ENCODE results near the gene RABEP2.
"Not testable (repeated sequence)": the region's sequence is repeated elsewhere in the genome, so short reads cannot be mapped to it uniquely, and the experiment has no call there.

Gene RABEP2

GRCh38 chr16:28951410-28951943, 26.4 kb upstream of the RABEP2 start:
- no peaks in the 10 kb centered on the region for H3K9me3 ChIP-seq (ENCODE audit: control insufficient read depth in 2 of 2, low read length in 2 of 2)
- no peaks in the 10 kb centered on the region for H3K27me3 ChIP-seq (ENCODE audit: control insufficient read depth in 2 of 2, insufficient read depth in 2 of 2, low read length in 2 of 2)
- peak overlapping the region; percentile 74 to 80 for H3K4me3 ChIP-seq (ENCODE audit: low read length in 2 of 2)
- peak overlapping the region; percentile 79 to 87 for H3K9ac ChIP-seq (ENCODE audit: low read depth in 1 of 2, low read length in 2 of 2)
- H3K27ac ChIP-seq (ENCODE audit: low read depth in 2 of 2, low read length in 2 of 2): peak overlapping the region; percentile 87
- H3K4me1 ChIP-seq (ENCODE audit: control insufficient read depth in 2 of 2, insufficient read depth in 2 of 2, low read length in 2 of 2): peaks cover 9 to 13% of the 10 kb centered on the region in 2 donors
- H3K36me3 ChIP-seq (ENCODE audit: control insufficient read depth in 2 of 2, insufficient read depth in 2 of 2, low read length in 2 of 2): peaks cover 19 to 29% of the 10 kb centered on the region in 2 donors

GRCh38 chr16:28950648-28951409, 25.8 kb upstream of the RABEP2 start, which contains the start of gene NFATC2IP:
Gene NFATC2IP (plus strand): TSS chr16:28950937. CDS start chr16:28951012, 75 bp downstream.
- Histone ChIP-seq H3K4me3 (ENCODE audit: low read length in 2 of 2) (peak within 1 kb of the TSS; percentile 74 to 80), H3K36me3 (ENCODE audit: control insufficient read depth in 2 of 2, insufficient read depth in 2 of 2, low read length in 2 of 2) (peaks cover 16 to 23% of the 10 kb centered on the region in 2 donors), H3K4me1 (ENCODE audit: control insufficient read depth in 2 of 2, insufficient read depth in 2 of 2, low read length in 2 of 2) (peaks cover 10 to 14% of the 10 kb centered on the region in 2 donors), H3K27ac (ENCODE audit: low read depth in 2 of 2, low read length in 2 of 2) (peak within 1 kb of the TSS; percentile 87), H3K27me3 (ENCODE audit: control insufficient read depth in 2 of 2, insufficient read depth in 2 of 2, low read length in 2 of 2) (no peaks in the 10 kb centered on the region), H3K9me3 (ENCODE audit: control insufficient read depth in 2 of 2, low read length in 2 of 2) (no peaks in the 10 kb centered on the region), H3K9ac (ENCODE audit: low read depth in 1 of 2, low read length in 2 of 2) (peak within 1 kb of the TSS; percentile 79 to 87)

DNA sequence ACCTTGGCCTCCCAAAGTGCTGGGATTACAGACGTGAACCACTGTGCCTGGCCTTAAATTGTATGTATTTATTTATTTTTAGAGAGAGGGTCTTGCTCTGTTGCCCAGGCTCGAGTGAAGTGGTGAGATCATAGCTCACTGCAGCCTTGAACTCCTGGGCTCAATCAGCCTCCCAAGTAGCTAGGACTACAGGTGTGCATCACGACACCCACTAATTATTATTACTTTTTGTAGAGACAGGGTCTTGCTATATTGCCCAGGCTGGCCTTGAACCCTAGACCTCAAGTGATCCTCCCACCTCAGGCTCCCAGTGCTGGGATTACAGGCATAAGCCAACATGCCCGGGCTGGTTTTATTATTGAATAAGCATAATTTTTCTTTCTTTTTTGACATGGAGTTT, 21.6 kb upstream of the RABEP2 start:
- Histone ChIP-seq H3K4me3 (ENCODE audit: low read length in 2 of 2) (no peak overlapping the region), H3K27ac (ENCODE audit: low read depth in 2 of 2, low read length in 2 of 2) (no peak overlapping the region), H3K36me3 (ENCODE audit: control insufficient read depth in 2 of 2, insufficient read depth in 2 of 2, low read length in 2 of 2) (no peaks in the 10 kb centered on the region), H3K9me3 (ENCODE audit: control insufficient read depth in 2 of 2, low read length in 2 of 2) (no peaks in the 10 kb centered on the region), H3K9ac (ENCODE audit: low read depth in 1 of 2, low read length in 2 of 2) (no peak overlapping the region), H3K27me3 (ENCODE audit: control insufficient read depth in 2 of 2, insufficient read depth in 2 of 2, low read length in 2 of 2) (no peaks in the 10 kb centered on the region), H3K4me1 (ENCODE audit: control insufficient read depth in 2 of 2, insufficient read depth in 2 of 2, low read length in 2 of 2) (peaks cover 6 to 9% of the 10 kb centered on the region in 2 donors)

DNA sequence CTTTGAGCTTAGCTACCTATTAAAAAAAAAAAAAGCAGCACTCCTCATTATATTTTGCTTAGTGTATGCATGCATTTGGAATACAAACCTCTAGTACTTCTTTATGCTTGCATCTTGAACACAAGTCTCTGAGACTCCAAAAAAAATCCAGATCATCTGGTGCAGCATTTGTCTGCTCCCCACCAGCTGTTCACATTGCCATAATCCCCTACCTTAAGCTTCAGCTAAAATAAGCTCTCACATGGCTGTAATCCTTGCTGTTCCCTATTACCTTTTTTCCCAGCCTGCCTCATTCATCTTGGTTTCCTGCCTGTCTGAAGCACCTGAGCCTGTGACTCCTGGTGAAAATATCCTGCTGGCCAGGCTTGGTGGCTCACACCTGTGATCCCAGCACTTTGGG, 18.2 kb upstream of the RABEP2 start:
- Histone ChIP-seq H3K36me3 (ENCODE audit: control insufficient read depth in 2 of 2, insufficient read depth in 2 of 2, low read length in 2 of 2) (no peaks in the 10 kb centered on the region), H3K4me3 (ENCODE audit: low read length in 2 of 2) (no peak overlapping the region), H3K4me1 (ENCODE audit: control insufficient read depth in 2 of 2, insufficient read depth in 2 of 2, low read length in 2 of 2) (peaks cover 3 to 4% of the 10 kb centered on the region in 2 donors), H3K27ac (ENCODE audit: low read depth in 2 of 2, low read length in 2 of 2) (no peak overlapping the region), H3K9me3 (ENCODE audit: control insufficient read depth in 2 of 2, low read length in 2 of 2) (no peaks in the 10 kb centered on the region), H3K9ac (ENCODE audit: low read depth in 1 of 2, low read length in 2 of 2) (no peak overlapping the region), H3K27me3 (ENCODE audit: control insufficient read depth in 2 of 2, insufficient read depth in 2 of 2, low read length in 2 of 2) (no peaks in the 10 kb centered on the region)

GRCh38 chr16:28939825-28940224, 14.8 kb upstream of the RABEP2 start:
- not testable (repeated sequence) for H3K9ac ChIP-seq (ENCODE audit: low read depth in 1 of 2, low read length in 2 of 2); H3K27ac ChIP-seq (ENCODE audit: low read depth in 2 of 2, low read length in 2 of 2); H3K36me3 ChIP-seq (ENCODE audit: control insufficient read depth in 2 of 2, insufficient read depth in 2 of 2, low read length in 2 of 2); H3K9me3 ChIP-seq (ENCODE audit: control insufficient read depth in 2 of 2, low read length in 2 of 2); H3K27me3 ChIP-seq (ENCODE audit: control insufficient read depth in 2 of 2, insufficient read depth in 2 of 2, low read length in 2 of 2); H3K4me3 ChIP-seq (ENCODE audit: low read length in 2 of 2); H3K4me1 ChIP-seq (ENCODE audit: control insufficient read depth in 2 of 2, insufficient read depth in 2 of 2, low read length in 2 of 2)

DNA sequence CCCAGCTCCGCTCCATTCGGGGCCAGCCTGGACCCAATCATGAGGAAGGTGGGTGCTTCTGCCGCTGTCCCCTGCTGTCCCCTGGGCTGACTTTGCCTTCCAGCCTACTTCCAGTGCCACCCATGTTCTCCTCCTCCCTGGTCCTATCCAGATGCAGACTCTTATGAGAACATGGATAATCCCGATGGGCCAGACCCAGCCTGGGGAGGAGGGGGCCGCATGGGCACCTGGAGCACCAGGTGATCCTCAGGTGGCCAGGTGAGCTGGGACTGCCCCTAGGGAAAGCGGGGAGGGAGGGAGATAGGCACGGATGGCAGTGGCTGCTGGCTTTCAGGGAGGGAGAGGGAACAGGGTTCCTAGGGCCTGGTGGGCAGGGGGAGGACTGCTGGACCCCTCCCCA, 13.7 kb upstream of the RABEP2 start:
- Histone ChIP-seq H3K4me1 (ENCODE audit: control insufficient read depth in 2 of 2, insufficient read depth in 2 of 2, low read length in 2 of 2) (peaks cover 0 to 6% of the 10 kb centered on the region in 2 donors), H3K27ac (ENCODE audit: low read depth in 2 of 2, low read length in 2 of 2) (no peak overlapping the region), H3K9ac (ENCODE audit: low read depth in 1 of 2, low read length in 2 of 2) (no peak overlapping the region), H3K27me3 (ENCODE audit: control insufficient read depth in 2 of 2, insufficient read depth in 2 of 2, low read length in 2 of 2) (no peaks in the 10 kb centered on the region), H3K36me3 (ENCODE audit: control insufficient read depth in 2 of 2, insufficient read depth in 2 of 2, low read length in 2 of 2) (no peaks in the 10 kb centered on the region), H3K4me3 (ENCODE audit: low read length in 2 of 2) (no peak overlapping the region), H3K9me3 (ENCODE audit: control insufficient read depth in 2 of 2, low read length in 2 of 2) (no peaks in the 10 kb centered on the region)

DNA sequence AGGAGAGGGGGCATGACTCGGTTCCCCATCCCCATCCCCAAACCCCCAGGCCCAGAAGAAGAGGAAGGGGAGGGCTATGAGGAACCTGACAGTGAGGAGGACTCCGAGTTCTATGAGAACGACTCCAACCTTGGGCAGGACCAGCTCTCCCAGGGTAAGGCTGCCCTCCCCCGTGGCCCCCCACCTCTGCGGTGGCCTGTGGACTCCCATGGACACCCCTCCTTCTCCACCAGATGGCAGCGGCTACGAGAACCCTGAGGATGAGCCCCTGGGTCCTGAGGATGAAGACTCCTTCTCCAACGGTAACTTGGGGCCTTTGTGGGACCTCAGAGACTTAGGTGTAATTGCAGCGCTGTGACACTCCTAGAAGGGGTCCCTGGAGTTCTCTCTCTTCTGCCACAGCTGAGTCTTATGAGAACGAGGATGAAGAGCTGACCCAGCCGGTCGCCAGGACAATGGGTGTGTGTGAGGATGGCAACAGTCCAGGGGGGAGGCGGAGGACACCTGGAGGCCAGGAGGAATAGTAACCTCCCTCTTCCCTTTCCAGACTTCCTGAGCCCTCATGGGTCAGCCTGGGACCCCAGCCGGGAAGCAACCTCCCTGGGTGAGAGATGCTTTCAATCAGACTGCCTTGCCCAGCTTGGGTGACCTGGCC, 12.3 kb upstream of the RABEP2 start:
- no peak overlapping the region for H3K4me3 ChIP-seq (ENCODE audit: low read length in 2 of 2)
- H3K4me1 ChIP-seq (ENCODE audit: control insufficient read depth in 2 of 2, insufficient read depth in 2 of 2, low read length in 2 of 2): peaks cover 0 to 6% of the 10 kb centered on the region in 2 donors
- H3K27ac ChIP-seq (ENCODE audit: low read depth in 2 of 2, low read length in 2 of 2): no peak overlapping the region
- no peaks in the 10 kb centered on the region for H3K9me3 ChIP-seq (ENCODE audit: control insufficient read depth in 2 of 2, low read length in 2 of 2)
- no peak overlapping the region for H3K9ac ChIP-seq (ENCODE audit: low read depth in 1 of 2, low read length in 2 of 2)
- H3K27me3 ChIP-seq (ENCODE audit: control insufficient read depth in 2 of 2, insufficient read depth in 2 of 2, low read length in 2 of 2): no peaks in the 10 kb centered on the region
- H3K36me3 ChIP-seq (ENCODE audit: control insufficient read depth in 2 of 2, insufficient read depth in 2 of 2, low read length in 2 of 2): no peaks in the 10 kb centered on the region

DNA sequence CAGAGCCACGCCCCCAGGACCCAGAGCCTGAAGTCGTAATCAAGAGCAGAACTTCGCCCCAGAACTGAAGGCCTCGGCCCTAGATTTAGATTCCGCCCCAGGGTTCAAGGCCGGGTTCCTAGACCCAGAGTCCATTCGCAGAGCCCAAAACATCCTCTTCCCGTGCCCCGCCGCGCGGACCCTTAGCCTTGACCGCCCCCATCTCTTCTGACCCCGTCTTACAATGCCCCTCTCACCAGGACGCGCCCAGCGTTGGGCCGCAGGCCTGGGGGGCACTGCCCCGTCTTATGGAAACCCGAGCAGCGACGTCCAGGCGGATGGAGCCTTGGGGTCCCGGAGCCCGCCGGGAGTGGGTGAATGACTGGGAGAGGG, 11.7 kb upstream of the RABEP2 start:
- H3K9me3 ChIP-seq (ENCODE audit: control insufficient read depth in 2 of 2, low read length in 2 of 2): no peaks in the 10 kb centered on the region
- peak overlapping the region in 1 of 2 donors; percentile 65 for H3K4me3 ChIP-seq (ENCODE audit: low read length in 2 of 2)
- H3K36me3 ChIP-seq (ENCODE audit: control insufficient read depth in 2 of 2, insufficient read depth in 2 of 2, low read length in 2 of 2): no peaks in the 10 kb centered on the region
- no peaks in the 10 kb centered on the region for H3K27me3 ChIP-seq (ENCODE audit: control insufficient read depth in 2 of 2, insufficient read depth in 2 of 2, low read length in 2 of 2)
- H3K27ac ChIP-seq (ENCODE audit: low read depth in 2 of 2, low read length in 2 of 2): no peak overlapping the region
- peaks cover 0 to 6% of the 10 kb centered on the region in 2 donors for H3K4me1 ChIP-seq (ENCODE audit: control insufficient read depth in 2 of 2, insufficient read depth in 2 of 2, low read length in 2 of 2)
- no peak overlapping the region for H3K9ac ChIP-seq (ENCODE audit: low read depth in 1 of 2, low read length in 2 of 2)

- Histone ChIP-seq H3K27me3 (ENCODE audit: control insufficient read depth in 2 of 2, insufficient read depth in 2 of 2, low read length in 2 of 2) (no peaks in the 10 kb centered on the region), H3K27ac (ENCODE audit: low read depth in 2 of 2, low read length in 2 of 2) (peak overlapping the region in 1 of 2 donors; percentile 27), H3K4me3 (ENCODE audit: low read length in 2 of 2) (peak overlapping the region; percentile 65 to 71), H3K9me3 (ENCODE audit: control insufficient read depth in 2 of 2, low read length in 2 of 2) (no peaks in the 10 kb centered on the region), H3K4me1 (ENCODE audit: control insufficient read depth in 2 of 2, insufficient read depth in 2 of 2, low read length in 2 of 2) (peaks cover 0 to 6% of the 10 kb centered on the region in 2 donors), H3K36me3 (ENCODE audit: control insufficient read depth in 2 of 2, insufficient read depth in 2 of 2, low read length in 2 of 2) (no peaks in the 10 kb centered on the region), H3K9ac (ENCODE audit: low read depth in 1 of 2, low read length in 2 of 2) (peak overlapping the region; percentile 35 to 48)
Observed at GRCh38 chr16:28935924-28936783, 11.1 kb upstream of the RABEP2 start.

Measured in mucosa of rectum (tissue), 2 donors.